Suprapubic skin (tissue), 4 donors: Measurements from ENCODE around the gene DARS1.

Source experiments
- EP300 ChIP-seq: sonication (generic); formaldehyde crosslinking; IDR thresholded peaks from one replicate; pipeline ENCODE4 v1.6.1; 2017; ENCODE audit warnings: antibody characterized with exemption
- POLR2A ChIP-seq, 2 donors: fragments of 450-650 bp; IDR thresholded peaks; one replicate each; pipeline ENCODE4 v1.6.1; 2017; ENCODE audit warnings: antibody characterized with exemption in 2 of 2, mild to moderate bottlenecking in 2 of 2, moderate library complexity in 2 of 2
- POLR2AphosphoS5 ChIP-seq, 3 donors: sonication (generic); formaldehyde crosslinking; IDR thresholded peaks; one replicate each; pipeline ENCODE4 v1.6.1; 2017; ENCODE audit warnings: antibody characterized with exemption in 3 of 3
- TF ChIP-seq, protein P1 (sequence below), 2 donors: fragments of 200-600 bp in 1 of 2; fragments of 450-650 bp in 1 of 2; sonication (generic) in 1 of 2; IDR thresholded peaks; one replicate each; pipeline ENCODE4 v1.5.1; 2016 to 2019; ENCODE audit warnings: antibody characterized with exemption in 2 of 2, mild to moderate bottlenecking in 1 of 2, moderate library complexity in 1 of 2

DNA sequence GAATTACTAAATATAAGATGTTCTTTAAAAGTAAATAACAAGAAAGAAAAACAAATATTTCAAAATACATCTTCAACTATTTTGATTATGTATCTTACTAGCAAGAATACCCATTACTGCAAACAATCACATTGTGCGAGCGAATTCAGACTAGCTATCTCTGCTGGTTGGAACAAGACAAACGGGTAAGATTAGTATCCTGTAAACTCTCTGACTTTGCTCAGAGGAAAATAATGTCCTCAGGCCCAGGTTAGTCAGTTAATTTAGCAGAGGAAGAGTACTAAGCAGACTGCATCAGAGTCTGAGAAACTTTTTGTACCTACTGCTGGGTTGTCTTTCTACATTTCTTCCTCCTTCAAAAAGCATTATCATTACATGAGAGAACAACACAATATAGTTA is 58.8 kb downstream of the DARS1 start:
- TF ChIP-seq, protein P1, sequence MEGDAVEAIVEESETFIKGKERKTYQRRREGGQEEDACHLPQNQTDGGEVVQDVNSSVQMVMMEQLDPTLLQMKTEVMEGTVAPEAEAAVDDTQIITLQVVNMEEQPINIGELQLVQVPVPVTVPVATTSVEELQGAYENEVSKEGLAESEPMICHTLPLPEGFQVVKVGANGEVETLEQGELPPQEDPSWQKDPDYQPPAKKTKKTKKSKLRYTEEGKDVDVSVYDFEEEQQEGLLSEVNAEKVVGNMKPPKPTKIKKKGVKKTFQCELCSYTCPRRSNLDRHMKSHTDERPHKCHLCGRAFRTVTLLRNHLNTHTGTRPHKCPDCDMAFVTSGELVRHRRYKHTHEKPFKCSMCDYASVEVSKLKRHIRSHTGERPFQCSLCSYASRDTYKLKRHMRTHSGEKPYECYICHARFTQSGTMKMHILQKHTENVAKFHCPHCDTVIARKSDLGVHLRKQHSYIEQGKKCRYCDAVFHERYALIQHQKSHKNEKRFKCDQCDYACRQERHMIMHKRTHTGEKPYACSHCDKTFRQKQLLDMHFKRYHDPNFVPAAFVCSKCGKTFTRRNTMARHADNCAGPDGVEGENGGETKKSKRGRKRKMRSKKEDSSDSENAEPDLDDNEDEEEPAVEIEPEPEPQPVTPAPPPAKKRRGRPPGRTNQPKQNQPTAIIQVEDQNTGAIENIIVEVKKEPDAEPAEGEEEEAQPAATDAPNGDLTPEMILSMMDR (IDR thresholded peaks at IDR 0.05): no peak
- no peak for TF ChIP-seq POLR2A (IDR thresholded peaks at IDR 0.05)
- no peak for TF ChIP-seq POLR2AphosphoS5 (IDR thresholded peaks at IDR 0.05)
- no peak for TF ChIP-seq EP300
